Left ventricle myocardium inferior (tissue), 1 donor: ENCODE data around the gene DPP7. TPM values are rescaled to one million over a fixed set of nuclear protein-coding genes. Genes with fewer than 3 reads are reported as not detected.

ENCODE experiments used
- DNase-seq: peaks from one replicate; pipeline ENCODE4 v3.0.0-alpha.2; 2020
- H3K27ac ChIP-seq: fragments of 200-600 bp; replicated peaks from 2 replicates; pipeline ENCODE4 v1.8.0; 2021
- H3K27me3 ChIP-seq: fragments of 200-600 bp; 2 replicates; pipeline ENCODE4 v1.8.0; 2021; ENCODE audit warnings: low read depth
- H3K36me3 ChIP-seq: fragments of 200-600 bp; 2 replicates; pipeline ENCODE4 v1.8.0; 2021
- H3K4me1 ChIP-seq: fragments of 200-600 bp; 2 replicates; pipeline ENCODE4 v1.8.0; 2021
- H3K4me3 ChIP-seq: fragments of 200-600 bp; 2 replicates; pipeline ENCODE4 v1.8.0; 2021; ENCODE audit warnings: mild to moderate bottlenecking, moderate library complexity
- H3K9me3 ChIP-seq: fragments of 200-600 bp; replicated peaks from 2 replicates; pipeline ENCODE4 v1.8.0; 2021
- CTCF ChIP-seq: fragments of 200-600 bp; IDR thresholded peaks from 2 replicates; pipeline ENCODE4 v1.8.0; 2021; ENCODE audit warnings: antibody characterized with exemption, mild to moderate bottlenecking, borderline replicate concordance
- intact Hi-C: fragments of 100-400 bp; cut with micrococcal nuclease; formaldehyde crosslinking; loops from one replicate; pipeline ENCODE4 v1.11.0; 2022
- total RNA-seq: library from RNA; stranded (reverse); fragmentation: NEBNext Ultra II Directional; extraction: Animal tissue kit (Norgen Biotek cat#: 25700); gene quantifications from one replicate; pipeline ENCODE4 v1.2.1, GENCODE V29; 2021
- donor health status: DM: no; HTN: yes; CAD: no; lungs with severe emphysema.

Gene DPP7
- total RNA-seq, 1 donor from 2014 or later: 130 TPM

GRCh38 chr9:137161558-137162486 lies 47.3 kb upstream of the DPP7 start:
- Histone ChIP-seq H3K27me3 (peaks cover 100% of the 10 kb centered on the region), H3K4me1 (peaks cover 19% of the 10 kb centered on the region), H3K36me3 (no peaks in the 10 kb centered on the region), H3K27ac (no peak overlapping the region), H3K4me3 (no peak overlapping the region), H3K9me3 (no peaks in the 10 kb centered on the region)
- no peak for DNase-seq
- intact Hi-C loops: no loop called here
- no peak for TF ChIP-seq CTCF

GRCh38 chr9:137160716-137161557 lies 46.4 kb upstream of the DPP7 start:
- Histone ChIP-seq H3K27ac (no peak overlapping the region), H3K36me3 (no peaks in the 10 kb centered on the region), H3K4me1 (peaks cover 27% of the 10 kb centered on the region), H3K4me3 (no peak overlapping the region), H3K9me3 (no peaks in the 10 kb centered on the region), H3K27me3 (peaks cover 100% of the 10 kb centered on the region)
- intact Hi-C loops: no loop called here
- no peak for TF ChIP-seq CTCF
- no peak for DNase-seq

GRCh38 chr9:137160054-137160425 lies 45.5 kb upstream of the DPP7 start:
- Histone ChIP-seq H3K9me3 (no peaks in the 10 kb centered on the region), H3K36me3 (no peaks in the 10 kb centered on the region), H3K27ac (no peak overlapping the region), H3K27me3 (peaks cover 100% of the 10 kb centered on the region), H3K4me1 (peaks cover 27% of the 10 kb centered on the region), H3K4me3 (no peak overlapping the region)
- intact Hi-C loops: no loop called here
- no peak for DNase-seq
- TF ChIP-seq CTCF: no peak

- Histone ChIP-seq H3K36me3 (no peaks in the 10 kb centered on the region), H3K4me3 (no peak overlapping the region), H3K9me3 (no peaks in the 10 kb centered on the region), H3K27me3 (peaks cover 100% of the 10 kb centered on the region), H3K4me1 (peaks cover 27% of the 10 kb centered on the region), H3K27ac (no peak overlapping the region)
- intact Hi-C loops: no loop called here
- no peak for TF ChIP-seq CTCF
- no peak for DNase-seq
These were observed 44.8 kb upstream of the DPP7 start for GRCh38 chr9:137159105-137160053.

GRCh38 chr9:137158625-137159024 lies 44.1 kb upstream of the DPP7 start:
- H3K27me3 ChIP-seq: peaks cover 100% of the 10 kb centered on the region
- peaks cover 27% of the 10 kb centered on the region for H3K4me1 ChIP-seq
- no peak for TF ChIP-seq CTCF
- intact Hi-C loops: no loop called here
- H3K4me3 ChIP-seq: no peak overlapping the region
- no peak overlapping the region for H3K27ac ChIP-seq
- no peak for DNase-seq
- H3K36me3 ChIP-seq: no peaks in the 10 kb centered on the region
- no peaks in the 10 kb centered on the region for H3K9me3 ChIP-seq
